B cell (primary cell): Measurements from ENCODE around the gene GIT1. TPM values are rescaled to one million over a fixed set of nuclear protein-coding genes. Genes with fewer than 3 reads are reported as not detected.

ENCODE experiments used
- ATAC-seq: fragments of 200-7000 bp; cut with Tn5 transposase; one replicate; pipeline ENCODE4 v1.10.0; 2021; ENCODE audit warnings: low read depth, mild to moderate bottlenecking, moderate number of reproducible peaks, moderate library complexity
- CTCF ChIA-PET: fragments of 350-600 bp; sonication (Branson Sonifier 250); formaldehyde crosslinking; loops from one replicate; lab custom pipeline; 2021; ENCODE audit warnings: antibody characterized with exemption, inconsistent platforms; lab: Charles Lee
- POLR2A ChIA-PET: fragments of 350-600 bp; sonication (Branson Sonifier 250); formaldehyde crosslinking; loops from one replicate; lab custom pipeline; 2021; ENCODE audit warnings: antibody characterized with exemption; lab: Charles Lee
- DNase-seq: peaks from one replicate; pipeline ENCODE4 v3.0.0; 2013
- H2AFZ ChIP-seq: 2 replicates; pipeline ENCODE4 v1.6.1; 2012; ENCODE audit warnings: mild to moderate bottlenecking, low read depth, low read length; ENCODE audit not compliant: insufficient read depth, poor library complexity, severe bottlenecking
- H3K27ac ChIP-seq, 2 donors: 1 replicate in 1 of 2; 2 replicates in 1 of 2; pipeline ENCODE4 v1.5.1; 2012 to 2013; ENCODE audit warnings: low read length in 2 of 2, mild to moderate bottlenecking in 2 of 2, moderate library complexity in 1 of 2
- H3K27me3 ChIP-seq, 4 experiments: fragments of 200-600 bp in 1 of 4; sonication (generic) in 1 of 4; replicated peaks in 1 of 4; 1 replicate in 2 of 4; 2 replicates in 2 of 4; pipeline versions ENCODE4 v1.6.1 to v1.7.0; 2013 to 2016; ENCODE audit warnings: low read length in 3 of 4, mild to moderate bottlenecking in 2 of 4, mixed read lengths in 1 of 4, moderate library complexity in 1 of 4; ENCODE audit not compliant: insufficient read depth in 4 of 4, control insufficient read depth in 3 of 4; ENCODE audit errors: control extremely low read depth in 1 of 4
- H3K36me3 ChIP-seq, 2 experiments: replicated peaks in 1 of 2; 1 replicate in 1 of 2; 2 replicates in 1 of 2; pipeline versions ENCODE4 v1.6.1 to v1.7.1; 2013; ENCODE audit warnings: low read length in 1 of 2; ENCODE audit not compliant: insufficient read depth in 2 of 2, control insufficient read depth in 1 of 2; ENCODE audit errors: control extremely low read depth in 1 of 2, extremely low read depth in 1 of 2
- H3K4me1 ChIP-seq, 2 donors: fragments of 200-600 bp in 1 of 2; sonication (generic) in 1 of 2; 1 replicate in 1 of 2; 2 replicates in 1 of 2; pipeline versions ENCODE4 v1.5.1 to v1.6.1; 2013 to 2017; ENCODE audit warnings: low read length in 2 of 2; ENCODE audit not compliant: control insufficient read depth in 2 of 2, insufficient read depth in 2 of 2
- H3K4me2 ChIP-seq: replicated peaks from 2 replicates; pipeline ENCODE3; 2012; ENCODE audit warnings: mild to moderate bottlenecking, low read depth, low read length; ENCODE audit not compliant: poor library complexity, severe bottlenecking
- H3K4me3 ChIP-seq, 5 experiments: fragments of 200-600 bp in 1 of 5; sonication (generic) in 1 of 5; 1 replicate in 3 of 5; 2 replicates in 2 of 5; pipeline versions ENCODE4 v1.5.1 to v1.7.0; 2011 to 2016; ENCODE audit warnings: low read length in 4 of 5, mild to moderate bottlenecking in 4 of 5, low read depth in 2 of 5, control low read depth in 1 of 5, moderate library complexity in 1 of 5; ENCODE audit not compliant: insufficient read depth in 1 of 5; ENCODE audit errors: control extremely low read depth in 1 of 5, extremely low read depth in 1 of 5
- H3K79me2 ChIP-seq: fragments of 200-600 bp; sonication (generic); one replicate; pipeline ENCODE4 v1.6.0; 2016; ENCODE audit warnings: low read length; ENCODE audit not compliant: control insufficient read depth, insufficient read depth
- H3K9ac ChIP-seq: fragments of 200-600 bp; sonication (generic); 2 replicates; pipeline ENCODE4 v1.6.1; 2017; ENCODE audit warnings: mild to moderate bottlenecking, low read length, moderate library complexity
- H3K9me3 ChIP-seq, 3 donors: one replicate each; pipeline versions ENCODE4 v1.6.1 to v1.7.1; 2013; ENCODE audit warnings: low read length in 2 of 3; ENCODE audit not compliant: control insufficient read depth in 2 of 3, insufficient read depth in 1 of 3; ENCODE audit errors: control extremely low read depth in 1 of 3
- H4K20me1 ChIP-seq: 2 replicates; pipeline ENCODE4 v1.6.0; 2012; ENCODE audit warnings: mild to moderate bottlenecking, low read length; ENCODE audit not compliant: insufficient read depth, control insufficient read depth, poor library complexity, severe bottlenecking
- H3K27ac Mint-ChIP-seq: one replicate; pipeline ENCODE4 v1.8.0; 2021; ENCODE audit warnings: mixed read lengths
- H3K27me3 Mint-ChIP-seq: one replicate; pipeline ENCODE4 v1.8.0; 2021; ENCODE audit warnings: mixed read lengths
- H3K4me1 Mint-ChIP-seq: one replicate; pipeline ENCODE4 v1.8.0; 2021; ENCODE audit warnings: mixed read lengths
- H3K4me3 Mint-ChIP-seq: one replicate; pipeline ENCODE4 v1.8.0; 2021; ENCODE audit warnings: mixed read lengths
- H3K9me3 Mint-ChIP-seq: one replicate; pipeline ENCODE4 v1.8.0; 2022; ENCODE audit warnings: mixed read lengths; ENCODE audit not compliant: insufficient read depth
- EZH2 ChIP-seq: IDR thresholded peaks from 2 replicates; pipeline ENCODE4 v1.6.1; 2012; ENCODE audit warnings: borderline replicate concordance, low read depth, mild to moderate bottlenecking, moderate library complexity, low read length; ENCODE audit not compliant: insufficient read depth, poor library complexity, severe bottlenecking
- WGBS: methylation state at CpG from one replicate; pipeline ENCODE4 v1.1.5; 2013; ENCODE audit warnings: missing lambda C conversion rate; ENCODE audit not compliant: insufficient coverage; 5-methylcytosine and 5-hydroxymethylcytosine counted together
- intact Hi-C: fragments of 100-400 bp; cut with micrococcal nuclease; formaldehyde crosslinking; loops from one replicate; pipeline ENCODE4 v1.10.0; 2022
- polyA plus RNA-seq: library from polyadenylated mRNA; depleted of rRNA; stranded (reverse); fragments of >200 nt; gene quantifications from 2 replicates; pipeline ENCODE4 v1.2.3, GENCODE V29; 2012
- total RNA-seq, 2 donors: library from RNA; stranded (reverse); fragments of 120-200 nt in 1 of 2; gene quantifications; 1 replicate in 1 of 2; 2 replicates in 1 of 2; pipeline versions ENCODE4 v1.2.3 to v1.2.4, GENCODE V29; 2013 to 2022
- TF ChIP-seq, protein P1 (sequence below): fragments of 200-600 bp; IDR thresholded peaks from one replicate; pipeline ENCODE4 v1.8.0; 2022; ENCODE audit warnings: antibody characterized with exemption, mild to moderate bottlenecking

Gene GIT1
- total and polyA plus RNA-seq, 2 donors (not counting 1 experiment from before 2014, with no cell fraction given), result 49.3 to 61.9 TPM

DNA sequence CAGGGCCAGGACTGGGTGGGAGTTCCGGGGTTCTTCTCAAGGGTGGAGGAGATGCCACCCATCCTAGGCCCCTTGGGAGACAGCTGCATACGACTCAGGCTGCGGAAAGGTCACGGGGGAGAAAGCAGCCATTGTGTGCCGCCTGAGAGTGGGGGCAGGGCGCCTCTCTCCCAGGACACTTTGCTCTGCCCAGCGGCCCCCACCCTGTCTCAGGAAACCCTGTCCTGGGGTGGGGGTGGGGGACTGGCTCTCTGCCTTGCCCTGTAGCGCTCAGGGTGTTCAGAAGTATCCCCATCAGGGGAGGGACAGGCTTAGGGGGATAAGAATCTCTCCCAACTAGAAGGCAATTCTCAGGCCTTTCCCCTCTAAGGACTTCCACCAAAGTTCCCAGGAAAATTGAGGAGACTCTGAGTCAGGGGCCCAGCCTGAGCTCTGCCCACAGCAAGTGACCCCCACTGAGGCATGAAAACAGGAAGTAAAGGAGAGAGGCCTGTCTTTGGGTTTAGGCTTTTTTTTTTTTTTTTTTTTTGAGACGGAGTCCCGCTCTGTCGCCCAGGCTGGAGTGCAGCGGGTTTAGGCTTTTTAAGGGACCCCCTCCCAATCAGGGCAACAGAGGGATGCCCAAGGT lies 4.9 kb downstream of the GIT1 start:
- no peak overlapping the region for H3K9ac ChIP-seq
- POLR2A ChIA-PET, result interaction anchor here (0.7 to 1.0 kb wide), 5 partner anchors 8 to 54 kb away, joined by 3 to 10 read pairs (median 8); partner anchors contain the start of gene ANKRD13B
- H3K4me1 Mint-ChIP-seq, result peaks cover 51% of the 10 kb centered on the region
- H3K4me3 ChIP-seq, result peak overlapping the region in 2 of 5 experiments; percentile 2 to 16
- peaks cover 0 to 25% of the 10 kb centered on the region in 2 experiments for H3K36me3 ChIP-seq
- peak overlapping the region; percentile 71 for H3K27ac Mint-ChIP-seq
- peaks cover 70% of the 10 kb centered on the region for H3K79me2 ChIP-seq
- H3K9me3 Mint-ChIP-seq, result no peaks in the 10 kb centered on the region
- H3K4me2 ChIP-seq, result peak overlapping the region; percentile 69
- no peaks in the 10 kb centered on the region for H3K27me3 Mint-ChIP-seq
- ATAC-seq (no peak), DNase-seq (no peak)
- no peaks in the 10 kb centered on the region for H3K27me3 ChIP-seq
- peaks cover 52% of the 10 kb centered on the region for H4K20me1 ChIP-seq
- intact Hi-C loops, result no loop called here
- no peak for TF ChIP-seq EZH2
- TF ChIP-seq, protein P1, sequence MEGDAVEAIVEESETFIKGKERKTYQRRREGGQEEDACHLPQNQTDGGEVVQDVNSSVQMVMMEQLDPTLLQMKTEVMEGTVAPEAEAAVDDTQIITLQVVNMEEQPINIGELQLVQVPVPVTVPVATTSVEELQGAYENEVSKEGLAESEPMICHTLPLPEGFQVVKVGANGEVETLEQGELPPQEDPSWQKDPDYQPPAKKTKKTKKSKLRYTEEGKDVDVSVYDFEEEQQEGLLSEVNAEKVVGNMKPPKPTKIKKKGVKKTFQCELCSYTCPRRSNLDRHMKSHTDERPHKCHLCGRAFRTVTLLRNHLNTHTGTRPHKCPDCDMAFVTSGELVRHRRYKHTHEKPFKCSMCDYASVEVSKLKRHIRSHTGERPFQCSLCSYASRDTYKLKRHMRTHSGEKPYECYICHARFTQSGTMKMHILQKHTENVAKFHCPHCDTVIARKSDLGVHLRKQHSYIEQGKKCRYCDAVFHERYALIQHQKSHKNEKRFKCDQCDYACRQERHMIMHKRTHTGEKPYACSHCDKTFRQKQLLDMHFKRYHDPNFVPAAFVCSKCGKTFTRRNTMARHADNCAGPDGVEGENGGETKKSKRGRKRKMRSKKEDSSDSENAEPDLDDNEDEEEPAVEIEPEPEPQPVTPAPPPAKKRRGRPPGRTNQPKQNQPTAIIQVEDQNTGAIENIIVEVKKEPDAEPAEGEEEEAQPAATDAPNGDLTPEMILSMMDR, result no peak
- H3K4me1 ChIP-seq, result peaks cover 35 to 45% of the 10 kb centered on the region in 2 donors
- CTCF ChIA-PET, result interaction anchor here (0.6 to 24.3 kb wide), 6 partner anchors 8 to 214 kb away, joined by 3 to 336 read pairs (median 6); partner anchors contain the start of gene ANKRD13B
- no peaks in the 10 kb centered on the region for H3K9me3 ChIP-seq
- WGBS, result 75% methylated on average over 4 of the region's 12 CpGs
- peak overlapping the region in 1 of 2 donors; percentile 29 for H3K27ac ChIP-seq
- H3K4me3 Mint-ChIP-seq, result peak overlapping the region; percentile 70
- H2AFZ ChIP-seq, result peak overlapping the region; percentile 9
